PFSK-1 (cell line): ENCODE results near the gene GALNT18.

Experiments used
- FOXP2 ChIP-seq: optimal IDR thresholded peaks from 2 replicates; pipeline ENCODE3; 2011; ENCODE audit warnings: borderline replicate concordance, control low read depth, inconsistent platforms; ENCODE audit not compliant: insufficient read depth; ENCODE audit errors: extremely low read length, extremely low read depth
- POLR2AphosphoS5 ChIP-seq: IDR thresholded peaks from 2 replicates; pipeline ENCODE4 v1.6.1; 2012; ENCODE audit warnings: low read depth, mild to moderate bottlenecking, control low read depth, low read length, moderate library complexity
- REST ChIP-seq, 2 experiments: IDR thresholded peaks; 2 replicates each; pipeline versions ENCODE4 v1.6.1 to v1.8.0; 2011 to 2012; ENCODE audit warnings: low read depth in 2 of 2, low read length in 2 of 2, control low read depth in 1 of 2, inconsistent platforms in 1 of 2, mild to moderate bottlenecking in 1 of 2, moderate library complexity in 1 of 2; ENCODE audit not compliant: insufficient read depth in 1 of 2
- SIN3A ChIP-seq: IDR thresholded peaks from 2 replicates; pipeline ENCODE4 v1.6.1; 2012; ENCODE audit warnings: mild to moderate bottlenecking, low read length, moderate library complexity, borderline replicate concordance; ENCODE audit not compliant: insufficient read depth
- TAF1 ChIP-seq: IDR thresholded peaks from 2 replicates; pipeline ENCODE4 v1.6.1; 2012; ENCODE audit warnings: low read length, control low read depth, borderline replicate concordance; ENCODE audit not compliant: insufficient read depth

The GALNT18 gene

GRCh38 chr11:11521306-11522002, 100.4 kb downstream of the GALNT18 start:
- TF ChIP-seq FOXP2, result no peak
- no peak for TF ChIP-seq SIN3A
- TF ChIP-seq TAF1, result no peak
- no peak for TF ChIP-seq POLR2AphosphoS5
- no peak for TF ChIP-seq REST (IDR thresholded peaks at IDR 0.05; ENCODE audit: insufficient read depth in 1 of 2, low read depth in 2 of 2, low read length in 2 of 2)

- TF ChIP-seq REST (IDR thresholded peaks at IDR 0.05; ENCODE audit: insufficient read depth in 1 of 2, low read depth in 2 of 2, low read length in 2 of 2) (no peak), TAF1 (no peak), FOXP2 (no peak), POLR2AphosphoS5 (no peak), SIN3A (no peak)
Observed at GRCh38 chr11:11520231-11521015, 101.4 kb downstream of the GALNT18 start.

- TF ChIP-seq FOXP2, result no peak
- TF ChIP-seq TAF1, result no peak
- no peak for TF ChIP-seq REST (IDR thresholded peaks at IDR 0.05; ENCODE audit: insufficient read depth in 1 of 2, low read depth in 2 of 2, low read length in 2 of 2)
- TF ChIP-seq POLR2AphosphoS5, result no peak
- no peak for TF ChIP-seq SIN3A
Observed at GRCh38 chr11:11519184-11519583, 102.6 kb downstream of the GALNT18 start.

GRCh38 chr11:11514246-11514645, 107.6 kb downstream of the GALNT18 start:
- TF ChIP-seq SIN3A (no peak), TAF1 (no peak), POLR2AphosphoS5 (no peak), FOXP2 (no peak), REST (IDR thresholded peaks at IDR 0.05; ENCODE audit: insufficient read depth in 1 of 2, low read depth in 2 of 2, low read length in 2 of 2) (no peak)
